ENCODE data around the gene DNAJC22. TPM values are rescaled to one million over a fixed set of nuclear protein-coding genes. Genes with fewer than 3 reads are reported as not detected.

DNAJC22 gene
- total RNA-seq, 1 donor from 2014 or later = 0.08 TPM

DNA sequence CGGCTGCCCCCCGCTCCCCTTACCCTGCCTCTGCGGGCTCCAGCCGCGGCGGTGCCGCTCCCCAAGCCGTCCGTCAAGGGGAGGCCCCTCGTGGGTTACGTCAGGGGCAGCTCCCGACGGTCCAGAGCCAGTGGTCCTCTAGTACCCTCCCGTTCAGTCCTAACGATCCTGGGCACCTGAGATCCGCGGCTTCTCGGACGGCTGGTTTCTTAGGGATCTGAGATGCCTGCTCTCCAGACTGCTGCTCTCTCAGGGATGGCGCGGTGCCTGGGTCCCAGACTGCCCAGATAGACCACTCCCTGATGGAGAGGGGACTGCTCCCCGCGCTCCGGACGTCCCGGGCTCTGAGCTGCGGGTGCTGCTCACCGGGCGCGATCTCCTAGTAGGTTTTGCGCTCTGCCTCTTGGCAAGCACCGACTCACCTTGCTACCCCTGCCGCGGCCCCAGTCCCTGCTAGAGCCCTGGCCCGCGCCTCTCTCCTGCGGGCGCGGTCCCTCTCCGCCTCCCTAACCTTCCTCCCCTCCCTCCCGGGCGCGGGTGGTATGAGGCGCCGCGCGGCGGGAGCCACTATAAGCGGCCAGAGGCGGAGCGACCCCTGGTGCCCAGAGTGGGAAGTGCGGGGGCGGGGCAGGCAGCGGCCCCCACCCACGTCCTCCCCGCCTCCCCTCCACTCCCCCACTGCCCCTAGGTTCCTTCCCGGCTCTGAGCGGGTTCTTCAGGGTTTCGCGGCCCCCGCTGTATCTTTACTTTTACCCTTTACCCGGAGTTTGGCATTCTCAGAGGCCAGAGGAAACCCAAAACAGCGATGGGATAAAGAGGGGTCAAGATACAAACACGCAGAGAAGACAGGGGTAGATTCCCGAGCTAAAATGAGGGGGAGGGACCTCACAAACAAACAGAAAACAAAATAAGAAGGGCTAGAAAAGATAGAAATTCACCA, 9.8 kb upstream of the DNAJC22 start, which contains the start of gene C1QL4:
Gene C1QL4 (minus strand): TSS at position 544 of the 940 bp plus-strand sequence. CDS start 711 bp downstream, outside the sequence.
- no peaks in the 10 kb centered on the region for H3K36me3 ChIP-seq
- TF ChIP-seq, protein P1, sequence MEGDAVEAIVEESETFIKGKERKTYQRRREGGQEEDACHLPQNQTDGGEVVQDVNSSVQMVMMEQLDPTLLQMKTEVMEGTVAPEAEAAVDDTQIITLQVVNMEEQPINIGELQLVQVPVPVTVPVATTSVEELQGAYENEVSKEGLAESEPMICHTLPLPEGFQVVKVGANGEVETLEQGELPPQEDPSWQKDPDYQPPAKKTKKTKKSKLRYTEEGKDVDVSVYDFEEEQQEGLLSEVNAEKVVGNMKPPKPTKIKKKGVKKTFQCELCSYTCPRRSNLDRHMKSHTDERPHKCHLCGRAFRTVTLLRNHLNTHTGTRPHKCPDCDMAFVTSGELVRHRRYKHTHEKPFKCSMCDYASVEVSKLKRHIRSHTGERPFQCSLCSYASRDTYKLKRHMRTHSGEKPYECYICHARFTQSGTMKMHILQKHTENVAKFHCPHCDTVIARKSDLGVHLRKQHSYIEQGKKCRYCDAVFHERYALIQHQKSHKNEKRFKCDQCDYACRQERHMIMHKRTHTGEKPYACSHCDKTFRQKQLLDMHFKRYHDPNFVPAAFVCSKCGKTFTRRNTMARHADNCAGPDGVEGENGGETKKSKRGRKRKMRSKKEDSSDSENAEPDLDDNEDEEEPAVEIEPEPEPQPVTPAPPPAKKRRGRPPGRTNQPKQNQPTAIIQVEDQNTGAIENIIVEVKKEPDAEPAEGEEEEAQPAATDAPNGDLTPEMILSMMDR (IDR thresholded peaks at IDR 0.05; ENCODE audit: borderline replicate concordance) = peak; percentile 99
- intact Hi-C loops (cut with micrococcal nuclease) = no loop called here
- peak within 1 kb of the TSS; percentile 61 for H3K4me3 ChIP-seq
- peaks cover 15% of the 10 kb centered on the region for H3K4me1 ChIP-seq
- H3K27me3 ChIP-seq (ENCODE audit: low read depth) = peaks cover 100% of the 10 kb centered on the region
- no peak within 1 kb of the TSS for H3K27ac ChIP-seq (replicated peaks)
- no peaks in the 10 kb centered on the region for H3K9me3 ChIP-seq (replicated peaks)
- peak; percentile 83 for DNase-seq

DNA sequence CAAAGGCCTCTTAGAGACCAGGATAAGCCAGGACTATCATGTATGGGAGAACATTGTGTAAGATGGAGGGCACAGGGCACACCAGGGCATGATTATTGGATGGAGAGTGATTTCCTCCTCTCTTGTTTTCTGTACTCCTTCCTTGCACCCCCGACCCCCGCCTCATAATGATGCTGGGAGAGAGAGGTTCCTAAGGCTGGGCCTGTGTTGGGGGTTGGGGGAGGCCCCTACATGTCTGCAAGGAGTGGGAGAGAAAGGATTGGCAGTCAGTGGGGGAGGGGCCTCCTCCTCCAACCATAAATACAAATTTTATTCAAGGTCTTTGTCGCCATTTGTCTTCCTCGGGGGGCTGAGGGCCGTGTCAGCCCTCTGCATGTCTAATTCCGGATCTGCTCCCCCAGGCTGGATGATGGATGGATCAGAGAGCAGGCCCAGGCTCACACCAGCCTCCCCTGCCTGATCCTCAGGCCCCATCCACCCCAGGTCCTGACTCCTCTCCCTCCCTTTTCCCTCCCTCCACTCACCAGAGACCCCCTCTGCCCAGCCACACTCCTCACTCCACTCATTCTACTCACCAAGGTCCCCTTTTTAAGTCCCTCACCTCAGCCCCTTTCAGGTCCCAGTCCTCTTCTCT, 7.7 kb upstream of the DNAJC22 start:
- Histone ChIP-seq H3K36me3 (no peaks in the 10 kb centered on the region), H3K4me1 (peaks cover 34% of the 10 kb centered on the region), H3K27me3 (ENCODE audit: low read depth) (peaks cover 100% of the 10 kb centered on the region), H3K9me3 (replicated peaks) (no peaks in the 10 kb centered on the region), H3K4me3 (no peak overlapping the region), H3K27ac (replicated peaks) (no peak overlapping the region)
- TF ChIP-seq, protein P1 (IDR thresholded peaks at IDR 0.05; ENCODE audit: borderline replicate concordance) = no peak
- DNase-seq = no peak
- intact Hi-C loops (cut with micrococcal nuclease) = no loop called here

DNA sequence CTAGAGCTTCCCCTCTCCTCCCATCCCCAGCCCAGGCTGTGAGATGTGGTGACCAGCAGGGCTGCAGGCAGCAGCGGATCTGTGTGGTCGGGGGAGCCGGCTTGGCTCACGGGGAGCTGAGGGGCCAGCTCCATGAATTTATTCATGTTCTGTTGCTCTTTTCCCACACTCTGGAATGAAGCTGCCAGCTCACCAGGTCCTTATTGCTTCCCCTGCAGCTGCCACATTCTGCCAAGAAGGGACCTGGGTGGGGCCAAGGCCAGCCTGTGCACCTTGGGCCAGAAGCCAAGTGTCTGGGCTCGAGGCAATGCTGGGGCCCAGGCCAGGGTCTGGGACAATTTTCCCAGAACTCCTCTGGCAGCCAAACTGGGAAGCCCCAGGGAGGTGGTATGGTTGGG, 7.2 kb upstream of the DNAJC22 start:
- peaks cover 100% of the 10 kb centered on the region for H3K27me3 ChIP-seq (ENCODE audit: low read depth)
- no peak overlapping the region for H3K4me3 ChIP-seq
- H3K36me3 ChIP-seq = no peaks in the 10 kb centered on the region
- H3K9me3 ChIP-seq (replicated peaks) = no peaks in the 10 kb centered on the region
- no peak overlapping the region for H3K27ac ChIP-seq (replicated peaks)
- intact Hi-C loops (cut with micrococcal nuclease) = no loop called here
- TF ChIP-seq, protein P1 (IDR thresholded peaks at IDR 0.05; ENCODE audit: borderline replicate concordance) = no peak
- no peak for DNase-seq
- H3K4me1 ChIP-seq = peaks cover 34% of the 10 kb centered on the region

DNA sequence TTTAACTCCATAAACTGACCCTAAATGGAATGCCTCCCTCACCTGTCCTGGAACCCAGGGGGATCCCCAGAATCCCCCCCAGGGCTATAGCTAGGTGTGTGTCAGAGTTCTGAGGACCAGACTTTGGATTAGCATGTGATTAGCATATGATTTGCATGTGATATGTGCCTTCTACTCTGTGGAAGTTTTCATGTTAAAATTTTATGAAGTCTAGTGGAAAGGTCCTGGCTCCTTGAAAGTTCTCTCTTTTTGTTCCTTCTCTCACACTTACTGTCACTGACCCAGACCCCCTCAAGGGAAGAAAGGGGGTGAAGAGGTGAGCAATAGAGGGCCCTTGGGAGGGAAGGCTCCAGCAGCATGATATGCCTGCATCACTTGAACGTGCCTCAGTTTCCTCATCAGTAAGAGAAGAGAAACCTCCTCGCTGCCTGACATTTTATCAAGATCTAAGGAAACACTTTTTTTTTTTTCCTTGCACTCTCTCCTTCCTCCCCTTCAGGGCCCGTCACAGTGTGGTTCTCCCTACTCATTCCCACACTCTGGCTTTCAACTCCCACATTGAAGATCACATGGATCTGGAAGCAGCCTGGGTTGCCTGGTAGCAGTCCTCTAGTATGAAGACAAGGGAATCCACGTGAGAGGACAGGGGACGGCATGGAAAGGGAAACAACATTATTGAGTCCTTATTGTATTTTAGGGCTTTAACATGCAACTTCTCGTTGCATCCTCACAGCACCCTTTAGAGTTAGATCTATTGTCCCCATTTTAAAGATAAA, 6.4 kb upstream of the DNAJC22 start:
- Histone ChIP-seq H3K36me3 (no peaks in the 10 kb centered on the region), H3K9me3 (replicated peaks) (no peaks in the 10 kb centered on the region), H3K4me3 (no peak overlapping the region), H3K27me3 (ENCODE audit: low read depth) (peaks cover 100% of the 10 kb centered on the region), H3K4me1 (peaks cover 42% of the 10 kb centered on the region), H3K27ac (replicated peaks) (no peak overlapping the region)
- no peak for DNase-seq
- intact Hi-C loops (cut with micrococcal nuclease) = no loop called here
- TF ChIP-seq, protein P1 (IDR thresholded peaks at IDR 0.05; ENCODE audit: borderline replicate concordance) = no peak

Data from left ventricle myocardium inferior (tissue), 1 donor.